Measurements from ENCODE around the gene MLX.

GRCh38 chr17:42574463-42574862, 7.6 kb downstream of the MLX start:
- TF ChIP-seq CTCF (IDR thresholded peaks at IDR 0.05) (no peak), POLR2AphosphoS5 (IDR thresholded peaks at IDR 0.05) (no peak), EP300 (IDR thresholded peaks at IDR 0.05) (no peak)
